K562 (cell line): Measurements from ENCODE around the gene LSR. TPM values are rescaled to one million over a fixed set of nuclear protein-coding genes. Genes with fewer than 3 reads are reported as not detected.

Experiments
- BMI1 ChIP-seq: fragments of 150-350 bp; IDR thresholded peaks from 2 replicates; pipeline ENCODE4 v1.6.1; 2014; ENCODE audit warnings: low read length
- BRD9 ChIP-seq: fragments of 450-650 bp; IDR thresholded peaks from 2 replicates; pipeline ENCODE4 v1.6.1; 2018; ENCODE audit warnings: low read depth; ENCODE audit not compliant: partially characterized antibody
- DDX20 ChIP-seq: fragments of 450-650 bp; IDR thresholded peaks from 2 replicates; pipeline ENCODE4 v1.6.1; 2016; ENCODE audit warnings: missing genetic modification characterization, low read depth, mild to moderate bottlenecking, missing compliant biosample characterization, moderate library complexity
- EP400 ChIP-seq: fragments of 450-650 bp; IDR thresholded peaks from 2 replicates; pipeline ENCODE4 v1.6.1; 2017; ENCODE audit warnings: antibody characterized with exemption, mild to moderate bottlenecking, moderate library complexity
- KLF10 ChIP-seq: fragments of 250-450 bp; sonication (Bioruptor Pico); IDR thresholded peaks from 2 replicates; pipeline ENCODE4 v1.6.1; 2021; ENCODE audit warnings: matching md5 sums
- MEIS2 ChIP-seq: fragments of 450-650 bp; IDR thresholded peaks from 2 replicates; pipeline ENCODE4 v1.6.1; 2014; ENCODE audit warnings: mild to moderate bottlenecking; ENCODE audit not compliant: partially characterized antibody
- PCBP2 ChIP-seq: fragments of 200-400 bp; formaldehyde crosslinking; IDR thresholded peaks from 2 replicates; pipeline ENCODE4 v1.6.1; 2018; ENCODE audit warnings: low read length, low read depth, mild to moderate bottlenecking, moderate library complexity; ENCODE audit not compliant: poor library complexity, severe bottlenecking
- POLR2A ChIP-seq: fragments of 450-650 bp; conservative IDR thresholded peaks from 2 replicates; pipeline ENCODE4 v1.6.1; 2016
- POLR3A ChIP-seq: IDR thresholded peaks from 2 replicates; pipeline ENCODE4 v1.6.1; 2011; ENCODE audit warnings: borderline replicate concordance, mild to moderate bottlenecking, moderate library complexity; ENCODE audit not compliant: insufficient read length, insufficient read depth; ENCODE audit errors: extremely low read depth
- RBM14 ChIP-seq: fragments of 200-400 bp; formaldehyde crosslinking; IDR thresholded peaks from 2 replicates; pipeline ENCODE4 v1.6.1; 2018; ENCODE audit warnings: low read depth, mild to moderate bottlenecking, low read length, moderate library complexity, borderline replicate concordance; ENCODE audit not compliant: insufficient read depth
- RBM34 ChIP-seq: fragments of 200-400 bp; formaldehyde crosslinking; IDR thresholded peaks from 2 replicates; pipeline ENCODE4 v1.6.1; 2018; ENCODE audit warnings: low read length, borderline replicate concordance; ENCODE audit not compliant: insufficient read depth
- RFX7 ChIP-seq: fragments of 250-450 bp; sonication (Bioruptor Pico); IDR thresholded peaks from 2 replicates; pipeline ENCODE4 v1.5.1; 2021; ENCODE audit warnings: mild to moderate bottlenecking
- SETDB1 ChIP-seq: IDR thresholded peaks from one replicate; pipeline ENCODE4 v1.6.1; 2012; ENCODE audit warnings: low read length, control low read depth, inconsistent platforms
- TAL1 ChIP-seq: fragments of 450-650 bp; IDR thresholded peaks from 2 replicates; pipeline ENCODE4 v1.6.1; 2016; ENCODE audit warnings: mild to moderate bottlenecking
- TARDBP ChIP-seq: fragments of 450-650 bp; IDR thresholded peaks from 2 replicates; pipeline ENCODE4 v1.6.1; 2016
- WHSC1 ChIP-seq: IDR thresholded peaks from one replicate; pipeline ENCODE4 v1.6.1; 2012; ENCODE audit warnings: low read length, control low read depth, inconsistent platforms
- ZNF146 ChIP-seq: IDR thresholded peaks from one replicate; pipeline ENCODE4 v1.6.1; 2018; ENCODE audit warnings: missing compliant biosample characterization; ENCODE audit not compliant: unreplicated experiment
- ZNF232 ChIP-seq: sonication (generic); formaldehyde crosslinking; IDR thresholded peaks from 2 replicates; pipeline ENCODE4 v1.8.0; 2022; ENCODE audit warnings: mild to moderate bottlenecking, missing genetic modification reagents
- ZNF699 ChIP-seq: fragments of 250-450 bp; sonication (Bioruptor Pico); IDR thresholded peaks from 2 replicates; pipeline ENCODE4 v1.8.0; 2021; ENCODE audit warnings: mild to moderate bottlenecking, moderate library complexity; ENCODE audit not compliant: insufficient replicate concordance
- polyA plus RNA-seq, 8 experiments: library from polyadenylated mRNA; depleted of rRNA in 4 of 8; stranded (reverse) in 5 of 8; unstranded in 3 of 8; fragments of >200 nt; fragmentation: Nextera tagmentation in 2 of 8; fragmentation: Illumina TruSeq in 1 of 8; extraction: Ambion mirVana in 2 of 8; extraction: Trizol in 1 of 8; gene quantifications; 2 replicates each; pipeline versions ENCODE4 v1.2.1 to v1.2.3, GENCODE V29; 2011 to 2014; ENCODE audit warnings: inconsistent platforms in 1 of 8, missing spikeins in 1 of 8
- total RNA-seq, 7 experiments: library from RNA; depleted of rRNA in 6 of 7; stranded (reverse); fragments of >200 nt in 6 of 7; fragmentation: Illumina TruSeq in 2 of 7; extraction: Trizol in 2 of 7; gene quantifications; 2 replicates each; pipeline versions ENCODE4 v1.2.1 to v1.2.3, GENCODE V29; 2011 to 2021; ENCODE audit warnings: low replicate concordance in 1 of 7
- TF ChIP-seq, protein P1 (sequence below): fragments of 250-450 bp; sonication (Bioruptor Pico); IDR thresholded peaks from 2 replicates; pipeline ENCODE4 v1.4.0; 2020
- TF ChIP-seq, protein P2 (sequence below): fragments of 450-650 bp; IDR thresholded peaks from 2 replicates; pipeline ENCODE4 v1.6.1; 2018; ENCODE audit warnings: mild to moderate bottlenecking, low read depth; ENCODE audit not compliant: partially characterized antibody
- TF ChIP-seq, protein P3 (sequence below): fragments of 450-650 bp; formaldehyde crosslinking; IDR thresholded peaks from 2 replicates; pipeline ENCODE4 v1.4.0; 2020; ENCODE audit warnings: mild to moderate bottlenecking, moderate library complexity

LSR gene
- total and polyA plus RNA-seq, 9 of the 15 experiments (the other 6 are each of a cell fraction or from before 2014, with no cell fraction given), result 0.44 to 87.9 (median 28.0) TPM

DNA sequence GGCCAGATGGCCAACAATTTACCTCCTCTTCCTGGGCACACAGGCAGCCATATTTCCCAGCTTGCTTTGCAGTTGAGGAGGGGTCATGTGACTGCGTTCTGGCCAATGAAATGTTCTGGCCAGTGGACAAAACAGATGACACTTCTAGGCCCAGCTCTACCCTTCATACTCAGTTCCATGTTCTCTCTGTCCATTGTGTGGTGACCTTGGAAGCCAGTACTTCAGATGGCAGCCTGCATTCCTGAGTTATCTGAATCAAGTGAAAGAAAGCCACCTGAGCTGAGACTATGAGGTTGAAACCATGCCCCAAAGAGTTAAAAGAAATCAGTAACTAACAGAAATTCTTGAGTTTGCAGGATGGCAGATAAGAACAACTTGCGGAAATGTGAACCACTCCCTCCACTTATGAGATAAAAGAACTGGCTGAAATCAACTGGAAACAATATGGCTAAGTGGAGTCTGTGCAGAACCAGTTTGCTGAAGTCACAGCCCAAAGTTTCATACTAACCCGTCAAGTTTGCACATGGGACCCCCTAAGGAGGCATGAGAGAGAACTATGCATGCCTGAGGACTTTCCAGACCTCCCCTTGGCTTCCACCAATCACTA is 28.4 kb upstream of the LSR start (continued):
- TF ChIP-seq POLR3A (no peak), WHSC1 (no peak), TAL1 (peak; percentile 96), ZNF699 (CRISPR knock-in tag) (no peak), DDX20 (tag) (peak; percentile 70), ZNF146 (no peak), KLF10 (no peak), POLR2A (no peak), TARDBP (no peak; the same call in 1 of the 2 replicates), PCBP2 (no peak), EP400 (peak; percentile 57), RFX7 (CRISPR knock-in tag) (no peak), BMI1 (no peak), MEIS2 (peak; percentile 24), BRD9 (peak; percentile 78), SETDB1 (no peak), RBM34 (no peak), RBM14 (no peak), ZNF232 (no peak)
- TF ChIP-seq, protein P1, sequence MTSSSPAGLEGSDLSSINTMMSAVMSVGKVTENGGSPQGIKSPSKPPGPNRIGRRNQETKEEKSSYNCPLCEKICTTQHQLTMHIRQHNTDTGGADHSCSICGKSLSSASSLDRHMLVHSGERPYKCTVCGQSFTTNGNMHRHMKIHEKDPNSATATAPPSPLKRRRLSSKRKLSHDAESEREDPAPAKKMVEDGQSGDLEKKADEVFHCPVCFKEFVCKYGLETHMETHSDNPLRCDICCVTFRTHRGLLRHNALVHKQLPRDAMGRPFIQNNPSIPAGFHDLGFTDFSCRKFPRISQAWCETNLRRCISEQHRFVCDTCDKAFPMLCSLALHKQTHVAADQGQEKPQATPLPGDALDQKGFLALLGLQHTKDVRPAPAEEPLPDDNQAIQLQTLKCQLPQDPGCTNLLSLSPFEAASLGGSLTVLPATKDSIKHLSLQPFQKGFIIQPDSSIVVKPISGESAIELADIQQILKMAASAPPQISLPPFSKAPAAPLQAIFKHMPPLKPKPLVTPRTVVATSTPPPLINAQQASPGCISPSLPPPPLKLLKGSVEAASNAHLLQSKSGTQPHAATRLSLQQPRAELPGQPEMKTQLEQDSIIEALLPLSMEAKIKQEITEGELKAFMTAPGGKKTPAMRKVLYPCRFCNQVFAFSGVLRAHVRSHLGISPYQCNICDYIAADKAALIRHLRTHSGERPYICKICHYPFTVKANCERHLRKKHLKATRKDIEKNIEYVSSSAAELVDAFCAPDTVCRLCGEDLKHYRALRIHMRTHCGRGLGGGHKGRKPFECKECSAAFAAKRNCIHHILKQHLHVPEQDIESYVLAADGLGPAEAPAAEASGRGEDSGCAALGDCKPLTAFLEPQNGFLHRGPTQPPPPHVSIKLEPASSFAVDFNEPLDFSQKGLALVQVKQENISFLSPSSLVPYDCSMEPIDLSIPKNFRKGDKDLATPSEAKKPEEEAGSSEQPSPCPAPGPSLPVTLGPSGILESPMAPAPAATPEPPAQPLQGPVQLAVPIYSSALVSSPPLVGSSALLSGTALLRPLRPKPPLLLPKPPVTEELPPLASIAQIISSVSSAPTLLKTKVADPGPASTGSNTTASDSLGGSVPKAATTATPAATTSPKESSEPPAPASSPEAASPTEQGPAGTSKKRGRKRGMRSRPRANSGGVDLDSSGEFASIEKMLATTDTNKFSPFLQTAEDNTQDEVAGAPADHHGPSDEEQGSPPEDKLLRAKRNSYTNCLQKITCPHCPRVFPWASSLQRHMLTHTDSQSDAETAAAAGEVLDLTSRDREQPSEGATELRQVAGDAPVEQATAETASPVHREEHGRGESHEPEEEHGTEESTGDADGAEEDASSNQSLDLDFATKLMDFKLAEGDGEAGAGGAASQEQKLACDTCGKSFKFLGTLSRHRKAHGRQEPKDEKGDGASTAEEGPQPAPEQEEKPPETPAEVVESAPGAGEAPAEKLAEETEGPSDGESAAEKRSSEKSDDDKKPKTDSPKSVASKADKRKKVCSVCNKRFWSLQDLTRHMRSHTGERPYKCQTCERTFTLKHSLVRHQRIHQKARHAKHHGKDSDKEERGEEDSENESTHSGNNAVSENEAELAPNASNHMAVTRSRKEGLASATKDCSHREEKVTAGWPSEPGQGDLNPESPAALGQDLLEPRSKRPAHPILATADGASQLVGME (CRISPR knock-in tag), result no peak
- TF ChIP-seq, protein P2, sequence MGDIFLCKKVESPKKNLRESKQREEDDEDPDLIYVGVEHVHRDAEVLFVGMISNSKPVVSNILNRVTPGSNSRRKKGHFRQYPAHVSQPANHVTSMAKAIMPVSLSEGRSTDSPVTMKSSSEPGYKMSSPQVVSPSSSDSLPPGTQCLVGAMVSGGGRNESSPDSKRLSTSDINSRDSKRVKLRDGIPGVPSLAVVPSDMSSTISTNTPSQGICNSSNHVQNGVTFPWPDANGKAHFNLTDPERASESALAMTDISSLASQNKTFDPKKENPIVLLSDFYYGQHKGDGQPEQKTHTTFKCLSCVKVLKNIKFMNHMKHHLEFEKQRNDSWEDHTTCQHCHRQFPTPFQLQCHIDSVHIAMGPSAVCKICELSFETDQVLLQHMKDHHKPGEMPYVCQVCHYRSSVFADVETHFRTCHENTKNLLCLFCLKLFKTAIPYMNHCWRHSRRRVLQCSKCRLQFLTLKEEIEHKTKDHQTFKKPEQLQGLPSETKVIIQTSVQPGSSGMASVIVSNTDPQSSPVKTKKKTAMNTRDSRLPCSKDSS, result no peak
- TF ChIP-seq, protein P3, sequence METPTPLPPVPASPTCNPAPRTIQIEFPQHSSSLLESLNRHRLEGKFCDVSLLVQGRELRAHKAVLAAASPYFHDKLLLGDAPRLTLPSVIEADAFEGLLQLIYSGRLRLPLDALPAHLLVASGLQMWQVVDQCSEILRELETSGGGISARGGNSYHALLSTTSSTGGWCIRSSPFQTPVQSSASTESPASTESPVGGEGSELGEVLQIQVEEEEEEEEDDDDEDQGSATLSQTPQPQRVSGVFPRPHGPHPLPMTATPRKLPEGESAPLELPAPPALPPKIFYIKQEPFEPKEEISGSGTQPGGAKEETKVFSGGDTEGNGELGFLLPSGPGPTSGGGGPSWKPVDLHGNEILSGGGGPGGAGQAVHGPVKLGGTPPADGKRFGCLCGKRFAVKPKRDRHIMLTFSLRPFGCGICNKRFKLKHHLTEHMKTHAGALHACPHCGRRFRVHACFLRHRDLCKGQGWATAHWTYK (CRISPR knock-in tag), result 0 out of 2 replicates have a peak, but pooled peaks have one; percentile 51
